ENCODE results near the gene ADARB2.

ADARB2 gene

GRCh38 chr10:1308962-1309616 is 428.2 kb downstream of the ADARB2 start:
- no peak for ATAC-seq
- Mint-ChIP-seq H3K27ac (no peak overlapping the region), H3K4me3 (no peak overlapping the region), H3K4me1 (no peaks in the 10 kb centered on the region), H3K36me3 (no peaks in the 10 kb centered on the region), H3K9me3 (no peaks in the 10 kb centered on the region)
- no peak for DNase-seq (ENCODE audit: low spot score in 2 of 2)

DNA sequence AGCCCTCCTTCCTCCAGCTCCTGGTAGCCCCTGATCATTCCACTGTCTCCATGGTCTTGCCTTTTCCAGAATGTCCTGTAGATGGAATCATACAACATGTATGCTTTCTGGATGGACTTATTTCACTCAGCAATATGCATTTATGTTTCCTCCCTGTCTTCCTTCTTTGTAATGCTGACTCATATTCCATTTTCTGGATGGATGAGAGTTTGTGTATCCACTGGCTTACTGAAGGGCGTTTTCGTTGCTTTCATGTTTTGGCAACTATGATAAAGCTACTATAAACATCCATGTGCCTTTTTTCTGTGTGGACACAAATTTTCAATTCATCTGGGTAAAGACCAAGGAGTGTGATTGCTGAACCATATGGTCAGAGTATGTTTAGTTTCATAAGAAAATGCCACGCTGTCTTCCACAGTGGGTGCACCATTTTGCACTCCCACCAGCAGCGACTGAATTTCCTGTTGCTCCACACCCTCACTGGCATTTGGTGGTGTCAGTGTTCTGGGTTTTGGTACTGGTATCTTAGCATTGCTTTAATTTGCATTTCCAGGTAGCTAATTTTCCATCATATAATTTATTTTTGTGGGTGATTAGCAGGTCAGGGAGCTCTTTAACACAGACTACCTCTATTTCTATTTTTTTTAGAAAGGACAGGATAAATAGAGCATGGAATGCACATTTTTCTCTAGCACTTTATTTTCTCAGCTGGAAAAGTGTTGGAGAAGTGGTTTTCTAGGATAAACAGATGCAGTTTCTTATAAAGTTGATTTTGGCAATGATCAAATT is 429.0 kb downstream of the ADARB2 start:
- H3K4me1 Mint-ChIP-seq: no peaks in the 10 kb centered on the region
- ATAC-seq: no peak

DNA sequence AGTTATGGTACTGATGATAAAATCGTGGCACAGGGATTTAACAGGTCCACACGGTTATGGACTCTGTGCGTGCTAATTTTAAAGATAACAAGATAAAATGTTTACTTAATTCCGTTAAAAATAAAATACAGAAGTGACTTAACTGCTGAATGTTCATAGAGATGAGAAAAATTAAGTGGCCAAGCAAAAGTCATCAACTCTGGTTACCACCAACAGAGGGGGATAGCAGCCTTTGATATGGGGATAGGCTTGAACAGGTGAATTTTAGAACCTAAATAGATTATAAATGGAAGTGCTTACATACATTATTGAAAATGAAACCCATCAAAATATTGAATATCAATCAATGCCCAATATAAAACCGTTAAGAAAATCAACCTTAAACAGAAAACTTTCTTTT is 436.2 kb downstream of the ADARB2 start:
- H3K4me3 Mint-ChIP-seq: no peak overlapping the region
- no peaks in the 10 kb centered on the region for H3K36me3 Mint-ChIP-seq
- ATAC-seq: no peak
- no peaks in the 10 kb centered on the region for H3K4me1 Mint-ChIP-seq
- no peak overlapping the region for H3K27ac Mint-ChIP-seq
- H3K9me3 Mint-ChIP-seq: no peaks in the 10 kb centered on the region
- no peak for DNase-seq (ENCODE audit: low spot score in 2 of 2)

More for the DNA sequence above, 429.0 kb downstream of the ADARB2 start:
- H3K4me3 Mint-ChIP-seq: no peak overlapping the region
- H3K36me3 Mint-ChIP-seq: no peaks in the 10 kb centered on the region
- no peaks in the 10 kb centered on the region for H3K9me3 Mint-ChIP-seq
- H3K27ac Mint-ChIP-seq: no peak overlapping the region
- DNase-seq (ENCODE audit: low spot score in 2 of 2): no peak

GRCh38 chr10:1300218-1300617 is 437.1 kb downstream of the ADARB2 start:
- no peak overlapping the region for H3K27ac Mint-ChIP-seq
- no peak for ATAC-seq
- H3K4me1 Mint-ChIP-seq: no peaks in the 10 kb centered on the region
- no peak overlapping the region for H3K4me3 Mint-ChIP-seq
- no peaks in the 10 kb centered on the region for H3K36me3 Mint-ChIP-seq
- no peak for DNase-seq (ENCODE audit: low spot score in 2 of 2)
- H3K9me3 Mint-ChIP-seq: no peaks in the 10 kb centered on the region

DNA sequence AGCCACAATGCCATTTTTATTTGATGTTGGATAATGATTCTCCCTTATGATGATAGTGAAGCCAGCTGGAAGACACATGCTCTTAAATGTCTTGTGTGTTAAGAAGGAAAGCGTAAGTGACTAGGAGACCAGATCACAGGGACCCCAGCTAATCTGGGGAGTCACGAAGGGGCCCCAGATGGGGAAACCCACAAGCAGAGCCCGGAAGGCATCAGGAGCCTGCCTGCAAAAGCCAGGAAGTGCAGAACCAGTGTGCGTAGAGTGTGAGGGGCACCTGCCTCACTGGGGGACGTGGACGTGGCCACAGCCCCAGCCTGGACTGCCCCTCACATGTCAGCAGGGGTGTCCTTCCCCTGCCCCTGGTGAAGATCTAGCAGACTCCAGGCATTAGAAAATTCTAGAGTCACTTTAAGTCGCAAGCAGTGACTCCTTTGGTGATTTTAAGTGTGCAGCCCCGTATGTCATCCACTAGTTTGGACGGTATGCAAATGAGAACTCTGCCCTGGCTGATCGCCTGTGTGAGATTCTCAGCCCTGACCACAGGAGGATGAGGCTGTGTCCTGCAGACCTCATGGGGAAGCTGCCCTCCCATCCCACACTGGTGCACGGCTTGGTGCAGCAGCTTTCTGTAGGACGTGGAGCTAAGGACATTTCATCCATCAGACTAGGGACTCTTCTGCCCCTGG is 438.1 kb downstream of the ADARB2 start:
- Mint-ChIP-seq H3K4me1 (no peaks in the 10 kb centered on the region), H3K27ac (no peak overlapping the region), H3K36me3 (no peaks in the 10 kb centered on the region), H3K9me3 (no peaks in the 10 kb centered on the region), H3K4me3 (no peak overlapping the region)
- DNase-seq (ENCODE audit: low spot score in 2 of 2) (no peak), ATAC-seq (no peak)

GRCh38 chr10:1297566-1298301 is 439.6 kb downstream of the ADARB2 start:
- ATAC-seq (peak; percentile 17), DNase-seq (ENCODE audit: low spot score in 2 of 2) (no peak)
- H3K9me3 Mint-ChIP-seq: no peaks in the 10 kb centered on the region
- H3K4me3 Mint-ChIP-seq: no peak overlapping the region
- no peaks in the 10 kb centered on the region for H3K36me3 Mint-ChIP-seq
- H3K4me1 Mint-ChIP-seq: no peaks in the 10 kb centered on the region
- H3K27ac Mint-ChIP-seq: no peak overlapping the region

DNA sequence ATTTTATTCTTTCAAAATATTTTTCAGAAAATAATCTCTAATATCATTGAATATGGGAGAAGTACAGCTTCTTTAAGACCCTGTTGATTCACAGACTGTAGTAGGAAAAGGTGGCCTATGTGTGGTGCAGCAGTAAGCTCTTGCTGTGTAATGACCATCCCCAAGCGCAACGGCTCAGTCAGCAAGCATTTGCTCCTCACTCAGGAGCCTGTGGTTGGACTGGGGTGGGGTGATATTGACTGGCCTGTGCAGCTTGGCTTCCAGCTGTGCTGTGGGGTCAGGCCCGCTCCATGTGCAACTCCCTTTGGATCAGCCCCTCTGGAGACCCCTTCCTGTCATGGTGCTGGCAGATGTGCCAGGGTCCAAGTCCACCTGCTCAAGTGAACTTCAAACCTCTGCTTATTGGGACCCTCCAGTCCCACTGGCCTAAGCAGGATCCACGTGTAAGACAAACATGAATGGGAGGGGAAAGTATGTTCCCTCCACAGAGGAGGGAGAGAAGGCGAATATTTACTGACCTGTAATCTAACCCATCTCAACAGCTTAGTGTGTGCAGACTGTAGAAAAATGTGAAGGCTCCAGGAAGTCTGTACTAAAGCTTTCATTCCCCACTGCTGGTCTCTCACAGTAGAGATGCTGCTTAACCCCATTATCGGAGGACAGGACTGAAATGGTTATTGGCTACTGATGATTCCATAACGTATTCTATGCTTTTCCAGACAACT is 441.4 kb downstream of the ADARB2 start:
- DNase-seq (ENCODE audit: low spot score in 2 of 2) (no peak), ATAC-seq (no peak)
- H3K27ac Mint-ChIP-seq: no peak overlapping the region
- no peak overlapping the region for H3K4me3 Mint-ChIP-seq
- H3K36me3 Mint-ChIP-seq: no peaks in the 10 kb centered on the region
- no peaks in the 10 kb centered on the region for H3K4me1 Mint-ChIP-seq
- no peaks in the 10 kb centered on the region for H3K9me3 Mint-ChIP-seq

DNA sequence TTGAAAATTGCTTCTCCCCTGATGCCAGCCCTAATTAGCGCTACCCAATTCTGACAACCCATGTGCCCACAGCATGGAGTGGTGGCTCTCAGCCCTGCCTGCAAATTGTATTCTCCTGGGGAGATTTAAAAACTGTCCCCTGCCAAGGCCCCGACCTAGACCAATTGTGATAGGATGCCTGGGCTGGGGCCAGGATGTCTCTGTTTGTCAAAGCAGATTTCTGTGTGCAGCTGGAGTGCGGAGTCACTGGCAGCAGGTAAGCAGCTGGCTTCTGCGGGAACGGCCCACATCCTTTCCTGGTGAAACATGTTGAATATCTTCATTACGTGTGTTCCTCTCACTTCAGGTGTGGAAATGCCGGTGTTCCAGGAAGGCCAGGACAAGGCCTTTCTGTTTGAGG is 442.6 kb downstream of the ADARB2 start:
- Mint-ChIP-seq H3K27ac (no peak overlapping the region), H3K9me3 (no peaks in the 10 kb centered on the region)

DNA sequence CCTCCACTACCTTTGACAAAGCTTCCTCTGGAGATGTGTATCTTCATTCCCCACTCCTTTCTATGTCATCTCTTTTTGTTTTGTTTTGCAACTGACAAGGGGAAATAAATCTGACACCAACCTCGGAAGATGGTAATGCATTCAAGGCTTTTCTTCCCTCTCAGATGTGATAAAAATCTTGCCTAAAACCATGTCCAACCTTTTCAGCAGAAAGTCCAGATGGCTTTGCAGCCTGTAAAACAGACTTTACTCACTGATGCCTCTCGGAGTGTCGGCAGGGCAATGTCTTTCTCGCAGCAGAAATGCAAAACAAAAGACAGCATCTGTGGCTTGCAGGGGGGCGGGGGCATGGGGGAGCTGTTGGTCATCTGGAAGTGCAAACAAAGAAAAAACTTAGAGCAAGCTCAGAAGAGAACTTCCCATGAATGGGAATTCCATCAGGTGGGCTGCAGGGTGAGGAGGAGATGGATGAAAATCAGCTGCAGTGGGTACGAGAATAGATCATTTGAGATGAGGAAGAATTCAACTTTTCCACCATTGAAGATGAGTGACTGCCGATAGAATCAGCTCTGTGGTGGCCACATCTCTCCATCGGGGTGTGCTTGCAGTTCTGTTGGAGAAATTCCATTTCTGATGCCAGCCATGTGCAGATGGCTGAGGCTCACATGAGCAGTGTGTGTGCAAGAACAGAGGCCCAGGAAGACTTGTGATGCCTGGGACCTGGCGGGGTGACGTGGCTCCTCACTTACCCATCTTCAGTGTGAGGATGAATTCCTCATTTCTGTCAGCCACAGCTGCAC is 443.5 kb downstream of the ADARB2 start:
- H3K4me3 Mint-ChIP-seq: no peak overlapping the region

More for the DNA sequence above, 442.6 kb downstream of the ADARB2 start:
- H3K36me3 Mint-ChIP-seq: no peaks in the 10 kb centered on the region
- ATAC-seq (no peak), DNase-seq (ENCODE audit: low spot score in 2 of 2) (no peak)
- H3K4me1 Mint-ChIP-seq: no peaks in the 10 kb centered on the region
- H3K4me3 Mint-ChIP-seq: no peak overlapping the region

DNA sequence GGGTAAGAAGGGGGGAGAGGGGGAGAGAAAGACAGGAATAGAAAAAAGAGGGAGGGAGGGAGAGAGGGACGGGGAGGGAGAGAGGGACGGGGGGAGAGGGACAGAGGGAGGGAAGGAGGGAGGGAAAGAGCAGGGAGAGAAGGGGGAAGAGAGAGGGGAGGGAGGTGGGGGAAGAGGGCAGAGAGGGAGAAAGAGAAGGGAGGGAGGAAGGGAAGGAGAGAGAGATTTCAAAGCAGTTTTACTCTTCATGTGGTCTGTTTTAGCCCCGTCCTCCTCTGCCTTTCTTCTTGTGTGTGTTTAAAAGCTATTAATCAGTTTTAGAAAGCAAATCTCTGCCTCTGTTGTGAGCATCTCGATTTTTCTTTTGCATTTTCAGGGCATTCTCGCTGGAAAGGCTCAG is 444.2 kb downstream of the ADARB2 start:
- no peaks in the 10 kb centered on the region for H3K4me1 Mint-ChIP-seq
- no peaks in the 10 kb centered on the region for H3K36me3 Mint-ChIP-seq
- H3K4me3 Mint-ChIP-seq: no peak overlapping the region
- ATAC-seq (no peak), DNase-seq (ENCODE audit: low spot score in 2 of 2) (no peak)
- H3K27ac Mint-ChIP-seq: no peak overlapping the region
- H3K9me3 Mint-ChIP-seq: no peaks in the 10 kb centered on the region

More for the DNA sequence above, 443.5 kb downstream of the ADARB2 start:
- Mint-ChIP-seq H3K36me3 (no peaks in the 10 kb centered on the region), H3K9me3 (no peaks in the 10 kb centered on the region), H3K4me1 (no peaks in the 10 kb centered on the region), H3K27ac (no peak overlapping the region)
- ATAC-seq (no peak), DNase-seq (ENCODE audit: low spot score in 2 of 2) (no peak)

- DNase-seq (ENCODE audit: low spot score in 2 of 2) (no peak), ATAC-seq (no peak)
- Mint-ChIP-seq H3K4me3 (no peak overlapping the region), H3K36me3 (no peaks in the 10 kb centered on the region), H3K9me3 (no peaks in the 10 kb centered on the region), H3K4me1 (no peaks in the 10 kb centered on the region), H3K27ac (no peak overlapping the region)
Measured at GRCh38 chr10:1292611-1293031, 444.7 kb downstream of the ADARB2 start.

DNA sequence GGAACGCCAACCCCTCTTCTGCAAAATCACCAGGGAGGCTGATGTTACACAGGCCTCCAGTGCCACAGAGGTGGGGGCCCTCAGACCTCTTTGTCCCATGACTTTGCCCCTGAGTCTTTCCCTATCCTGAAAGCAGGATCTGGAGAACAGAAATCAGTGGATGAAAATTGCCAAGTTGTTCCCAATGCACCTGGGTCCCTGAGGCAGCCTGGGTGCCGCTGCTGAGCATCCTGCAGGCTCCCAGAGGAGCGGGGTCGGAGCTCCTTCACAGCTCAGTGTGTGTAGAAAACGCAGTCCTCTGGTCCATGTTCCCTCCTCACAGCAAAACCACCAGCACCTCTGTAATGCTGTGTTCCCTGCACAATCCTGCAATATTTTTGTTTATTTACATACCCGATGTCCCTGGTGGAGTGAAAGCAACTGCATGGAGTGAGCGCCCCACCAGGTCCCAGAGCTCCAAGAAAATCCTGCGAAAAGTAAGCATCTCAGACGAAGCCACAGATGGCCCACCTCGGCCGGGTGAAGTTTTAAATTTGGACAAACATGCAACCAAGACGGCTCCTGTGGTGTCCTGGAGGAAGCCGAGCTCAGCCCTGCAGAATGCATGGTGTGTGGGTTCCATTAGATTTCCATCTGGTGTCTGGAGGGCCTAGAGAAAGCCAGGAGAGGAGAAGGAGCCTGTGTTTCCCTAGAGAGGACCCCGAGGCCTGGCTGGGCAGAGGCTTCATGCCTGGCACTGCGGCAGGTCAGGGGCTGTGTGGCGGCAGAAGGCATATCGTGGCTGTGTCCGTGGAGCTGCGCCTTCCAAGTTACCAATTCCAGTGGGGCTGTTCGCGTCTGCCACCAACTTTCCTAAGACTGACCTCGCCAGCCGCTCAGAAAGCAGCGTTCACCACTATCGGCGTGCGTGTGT is 445.9 kb downstream of the ADARB2 start:
- ATAC-seq (no peak), DNase-seq (ENCODE audit: low spot score in 2 of 2) (no peak)
- Mint-ChIP-seq H3K4me3 (no peak overlapping the region), H3K9me3 (no peaks in the 10 kb centered on the region), H3K27ac (no peak overlapping the region), H3K36me3 (no peaks in the 10 kb centered on the region), H3K4me1 (no peaks in the 10 kb centered on the region)

DNA sequence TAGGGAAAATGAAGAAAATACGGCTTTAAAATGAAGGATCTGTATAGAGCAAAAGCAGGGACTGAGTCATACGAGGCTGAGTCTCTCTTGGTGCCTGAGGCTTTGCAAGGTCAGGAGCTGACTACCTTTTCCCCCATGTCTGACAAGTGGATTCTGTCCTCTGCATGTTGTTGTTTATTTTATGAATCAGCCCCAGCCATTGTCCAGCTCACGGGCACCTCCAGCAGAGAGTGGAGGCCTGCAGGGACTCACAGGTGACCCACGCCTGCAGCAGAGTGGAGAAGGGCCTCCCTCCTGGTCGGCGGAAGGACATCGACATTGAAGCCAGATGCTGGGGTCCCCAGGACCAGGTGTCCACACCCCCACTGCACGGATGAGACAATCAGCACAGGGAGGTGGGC is 447.3 kb downstream of the ADARB2 start:
- H3K27ac Mint-ChIP-seq: no peak overlapping the region
- H3K36me3 Mint-ChIP-seq: no peaks in the 10 kb centered on the region
- no peak for DNase-seq (ENCODE audit: low spot score in 2 of 2)
- H3K9me3 Mint-ChIP-seq: no peaks in the 10 kb centered on the region
- no peak overlapping the region for H3K4me3 Mint-ChIP-seq
- no peak for ATAC-seq
- no peaks in the 10 kb centered on the region for H3K4me1 Mint-ChIP-seq
